HUES6 (cell line): ENCODE results near the gene ADAMTS6.

Source experiments
- H3K27ac ChIP-seq: 2 replicates; pipeline ENCODE4 v1.7.0; 2013; ENCODE audit warnings: low read depth, mild to moderate bottlenecking, low read length, inconsistent platforms
- H3K27me3 ChIP-seq: 2 replicates; pipeline ENCODE4 v1.6.1; 2013; ENCODE audit warnings: low read length; ENCODE audit not compliant: control insufficient read depth, insufficient read depth
- H3K36me3 ChIP-seq: 2 replicates; pipeline ENCODE4 v1.6.1; 2013; ENCODE audit warnings: low read length; ENCODE audit not compliant: control insufficient read depth, insufficient read depth
- H3K4me1 ChIP-seq: 2 replicates; pipeline ENCODE4 v1.6.1; 2013; ENCODE audit warnings: low read length; ENCODE audit not compliant: control insufficient read depth, insufficient read depth
- H3K4me3 ChIP-seq: 2 replicates; pipeline ENCODE4 v1.5.1; 2013; ENCODE audit warnings: low read depth, low read length
- H3K9ac ChIP-seq: one replicate; pipeline ENCODE4 v1.6.1; 2013; ENCODE audit warnings: mild to moderate bottlenecking, low read length
- H3K9me3 ChIP-seq: 2 replicates; pipeline ENCODE4 v1.6.1; 2013; ENCODE audit warnings: low read depth, low read length; ENCODE audit not compliant: control insufficient read depth, insufficient read depth

Gene ADAMTS6

GRCh38 chr5:65150599-65151304 lies 331.0 kb downstream of the ADAMTS6 start:
- H3K27me3 ChIP-seq, result no peaks in the 10 kb centered on the region
- H3K36me3 ChIP-seq, result no peaks in the 10 kb centered on the region
- no peak overlapping the region for H3K4me3 ChIP-seq
- H3K4me1 ChIP-seq, result peaks cover 3% of the 10 kb centered on the region; the same call in 1 of the 2 replicates
- no peak overlapping the region for H3K27ac ChIP-seq
- no peaks in the 10 kb centered on the region for H3K9me3 ChIP-seq
- no peak overlapping the region for H3K9ac ChIP-seq

GRCh38 chr5:65149827-65150226 lies 331.9 kb downstream of the ADAMTS6 start:
- H3K36me3 ChIP-seq, result no peaks in the 10 kb centered on the region
- H3K27ac ChIP-seq, result no peak overlapping the region
- no peak overlapping the region for H3K9ac ChIP-seq
- H3K4me1 ChIP-seq, result peaks cover 3% of the 10 kb centered on the region
- no peaks in the 10 kb centered on the region for H3K27me3 ChIP-seq
- no peaks in the 10 kb centered on the region for H3K9me3 ChIP-seq
- no peak overlapping the region for H3K4me3 ChIP-seq

- H3K4me1 ChIP-seq, result peaks cover 31% of the 10 kb centered on the region
- 0 out of 2 replicates have a peak, but pooled peaks cover 2% of the 10 kb centered on the region for H3K9me3 ChIP-seq
- no peak overlapping the region for H3K9ac ChIP-seq
These were observed 337.4 kb downstream of the ADAMTS6 start for GRCh38 chr5:65144136-65144871.

GRCh38 chr5:65142511-65143011 lies 339.2 kb downstream of the ADAMTS6 start:
- Histone ChIP-seq H3K9ac (peak overlapping the region; percentile 15), H3K9me3 (0 out of 2 replicates have a peak, but pooled peaks cover 2% of the 10 kb centered on the region), H3K4me3 (peak overlapping the region; percentile 24), H3K27ac (peak overlapping the region; percentile 27; the same call in 1 of the 2 replicates), H3K4me1 (peaks cover 31% of the 10 kb centered on the region), H3K27me3 (no peaks in the 10 kb centered on the region), H3K36me3 (no peaks in the 10 kb centered on the region)

More at GRCh38 chr5:65144136-65144871, 337.4 kb downstream of the ADAMTS6 start:
- H3K4me3 ChIP-seq, result no peak overlapping the region
- no peak overlapping the region for H3K27ac ChIP-seq
- no peaks in the 10 kb centered on the region for H3K36me3 ChIP-seq
- no peaks in the 10 kb centered on the region for H3K27me3 ChIP-seq

GRCh38 chr5:65142016-65142415 lies 339.7 kb downstream of the ADAMTS6 start:
- 0 out of 2 replicates have a peak, but pooled peaks cover 2% of the 10 kb centered on the region for H3K9me3 ChIP-seq
- peaks cover 31% of the 10 kb centered on the region for H3K4me1 ChIP-seq
- H3K27me3 ChIP-seq, result no peaks in the 10 kb centered on the region
- H3K9ac ChIP-seq, result no peak overlapping the region
- H3K36me3 ChIP-seq, result no peaks in the 10 kb centered on the region
- H3K27ac ChIP-seq, result peak overlapping the region; percentile 67; the same call in 1 of the 2 replicates
- no peak overlapping the region for H3K4me3 ChIP-seq

- H3K4me3 ChIP-seq, result no peak overlapping the region
- no peaks in the 10 kb centered on the region for H3K36me3 ChIP-seq
- peaks cover 31% of the 10 kb centered on the region for H3K4me1 ChIP-seq
- H3K27ac ChIP-seq, result peak overlapping the region; percentile 67; the same call in 1 of the 2 replicates
- no peak overlapping the region for H3K9ac ChIP-seq
- no peaks in the 10 kb centered on the region for H3K27me3 ChIP-seq
- H3K9me3 ChIP-seq, result 0 out of 2 replicates have a peak, but pooled peaks cover 2% of the 10 kb centered on the region
These were observed 340.2 kb downstream of the ADAMTS6 start for GRCh38 chr5:65141493-65141892.

- 0 out of 2 replicates have a peak, but pooled peaks cover 2% of the 10 kb centered on the region for H3K9me3 ChIP-seq
- H3K9ac ChIP-seq, result no peak overlapping the region
- H3K4me1 ChIP-seq, result peaks cover 12% of the 10 kb centered on the region; the same call in 1 of the 2 replicates
- H3K27ac ChIP-seq, result no peak overlapping the region
- H3K4me3 ChIP-seq, result no peak overlapping the region
- no peaks in the 10 kb centered on the region for H3K27me3 ChIP-seq
- H3K36me3 ChIP-seq, result no peaks in the 10 kb centered on the region
These were observed 344.1 kb downstream of the ADAMTS6 start for GRCh38 chr5:65137631-65138030.

GRCh38 chr5:65133477-65134110 lies 348.1 kb downstream of the ADAMTS6 start:
- Histone ChIP-seq H3K9me3 (no peaks in the 10 kb centered on the region), H3K27me3 (no peaks in the 10 kb centered on the region), H3K36me3 (no peaks in the 10 kb centered on the region), H3K9ac (no peak overlapping the region), H3K4me1 (peaks cover under 1% of the 10 kb centered on the region; the same call in 1 of the 2 replicates), H3K27ac (no peak overlapping the region), H3K4me3 (no peak overlapping the region)

GRCh38 chr5:65132386-65132785 lies 349.3 kb downstream of the ADAMTS6 start:
- H3K9me3 ChIP-seq, result no peaks in the 10 kb centered on the region
- no peak overlapping the region for H3K4me3 ChIP-seq
- no peaks in the 10 kb centered on the region for H3K27me3 ChIP-seq
- no peak overlapping the region for H3K9ac ChIP-seq
- H3K36me3 ChIP-seq, result no peaks in the 10 kb centered on the region
- peaks cover 12% of the 10 kb centered on the region; the same call in 1 of the 2 replicates for H3K4me1 ChIP-seq
- H3K27ac ChIP-seq, result no peak overlapping the region

GRCh38 chr5:65128226-65128625 lies 353.5 kb downstream of the ADAMTS6 start:
- peaks cover 30% of the 10 kb centered on the region for H3K4me1 ChIP-seq

More at GRCh38 chr5:65128226-65128625, 353.5 kb downstream of the ADAMTS6 start:
- no peaks in the 10 kb centered on the region for H3K27me3 ChIP-seq
- no peak overlapping the region for H3K27ac ChIP-seq
- H3K9me3 ChIP-seq, result no peaks in the 10 kb centered on the region
- no peak overlapping the region for H3K4me3 ChIP-seq
- no peaks in the 10 kb centered on the region for H3K36me3 ChIP-seq
- no peak overlapping the region for H3K9ac ChIP-seq
